Measurements from ENCODE around the gene TUBG1. TPM values are rescaled to one million over a fixed set of nuclear protein-coding genes. Genes with fewer than 3 reads are reported as not detected.
A peak's percentile ranks its signal among the peaks of the same experiment; 100 is the strongest.

Gene TUBG1
- total and polyA plus RNA-seq, 11 donors: 31.5 to 112 (median 49.3) TPM

DNA sequence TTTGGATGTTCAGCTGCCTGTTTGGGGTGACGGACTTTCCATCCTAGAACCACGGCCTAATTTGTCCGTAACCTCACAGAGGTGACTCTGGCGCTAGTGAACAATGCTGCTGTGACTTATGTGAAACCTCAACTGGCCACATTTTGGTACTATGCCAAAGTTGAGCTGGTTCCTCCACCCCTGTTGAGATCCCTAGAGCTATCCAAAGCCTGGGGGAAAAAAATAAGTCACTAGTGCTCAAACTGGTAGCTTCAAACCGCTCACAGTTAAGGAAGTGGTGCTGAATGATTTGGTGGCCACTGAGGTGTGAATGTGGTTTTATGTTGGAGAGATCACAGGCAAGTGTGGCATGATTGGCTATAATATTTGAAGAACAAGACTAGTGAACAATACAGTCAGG lies 38.3 kb downstream of the TUBG1 start:
- Histone ChIP-seq H3K4me3 (no peak overlapping the region), H3K36me3 (no peaks in the 10 kb centered on the region), H3K9me3 (no peaks in the 10 kb centered on the region), H3K27me3 (no peaks in the 10 kb centered on the region), H3K4me1 (no peaks in the 10 kb centered on the region), H3K27ac (no peak overlapping the region)
- 85 to 89% (median 87%) methylated on average over 5 of the region's 5 CpGs for WGBS, 4 donors
- DNase-seq: no peak
- intact Hi-C loops (cut with DNase I): no loop called here
- TF ChIP-seq, protein P1, sequence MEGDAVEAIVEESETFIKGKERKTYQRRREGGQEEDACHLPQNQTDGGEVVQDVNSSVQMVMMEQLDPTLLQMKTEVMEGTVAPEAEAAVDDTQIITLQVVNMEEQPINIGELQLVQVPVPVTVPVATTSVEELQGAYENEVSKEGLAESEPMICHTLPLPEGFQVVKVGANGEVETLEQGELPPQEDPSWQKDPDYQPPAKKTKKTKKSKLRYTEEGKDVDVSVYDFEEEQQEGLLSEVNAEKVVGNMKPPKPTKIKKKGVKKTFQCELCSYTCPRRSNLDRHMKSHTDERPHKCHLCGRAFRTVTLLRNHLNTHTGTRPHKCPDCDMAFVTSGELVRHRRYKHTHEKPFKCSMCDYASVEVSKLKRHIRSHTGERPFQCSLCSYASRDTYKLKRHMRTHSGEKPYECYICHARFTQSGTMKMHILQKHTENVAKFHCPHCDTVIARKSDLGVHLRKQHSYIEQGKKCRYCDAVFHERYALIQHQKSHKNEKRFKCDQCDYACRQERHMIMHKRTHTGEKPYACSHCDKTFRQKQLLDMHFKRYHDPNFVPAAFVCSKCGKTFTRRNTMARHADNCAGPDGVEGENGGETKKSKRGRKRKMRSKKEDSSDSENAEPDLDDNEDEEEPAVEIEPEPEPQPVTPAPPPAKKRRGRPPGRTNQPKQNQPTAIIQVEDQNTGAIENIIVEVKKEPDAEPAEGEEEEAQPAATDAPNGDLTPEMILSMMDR (IDR thresholded peaks at IDR 0.05): no peak
- no peak for TF ChIP-seq POLR2A (IDR thresholded peaks at IDR 0.05)
- ATAC-seq: no peak

DNA sequence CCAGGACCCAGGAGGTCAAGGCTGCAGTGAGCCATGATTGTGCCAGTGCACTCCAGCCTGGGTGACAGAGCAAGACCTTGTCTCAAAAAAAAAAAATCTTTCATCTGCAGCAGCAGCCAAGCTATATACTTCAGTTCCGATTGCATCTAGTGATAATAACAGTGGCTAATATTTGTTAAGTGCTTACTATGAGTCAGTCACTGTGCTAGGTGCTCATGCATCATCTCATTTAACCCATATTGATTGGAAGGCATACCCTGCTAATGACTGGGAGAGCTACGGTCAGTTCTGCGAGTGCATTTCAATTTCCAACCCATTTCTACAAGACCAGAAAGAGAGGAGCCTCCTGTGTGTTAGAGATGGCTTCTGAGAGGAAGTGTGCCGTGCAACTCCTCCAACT lies 41.9 kb downstream of the TUBG1 start:
- no peak for TF ChIP-seq POLR2A (IDR thresholded peaks at IDR 0.05)
- TF ChIP-seq, protein P1 (IDR thresholded peaks at IDR 0.05): no peak
- Histone ChIP-seq H3K27ac (no peak overlapping the region), H3K36me3 (no peaks in the 10 kb centered on the region), H3K4me3 (no peak overlapping the region), H3K9me3 (no peaks in the 10 kb centered on the region), H3K4me1 (peaks cover 0 to 17% (median 10%) of the 10 kb centered on the region in 12 donors), H3K27me3 (peaks cover 0 to 8% (median 0%) of the 10 kb centered on the region in 9 donors)
- no peak for ATAC-seq
- WGBS, 4 donors: 74 to 86% (median 82%) methylated on average over 4 of the region's 4 CpGs
- intact Hi-C loops (cut with DNase I): loop anchor here in 3 of 10 donors (5.0 kb wide), 2 partner anchors 34 to 39 kb away; no protein-coding TSS in a partner anchor
- DNase-seq: no peak

DNA sequence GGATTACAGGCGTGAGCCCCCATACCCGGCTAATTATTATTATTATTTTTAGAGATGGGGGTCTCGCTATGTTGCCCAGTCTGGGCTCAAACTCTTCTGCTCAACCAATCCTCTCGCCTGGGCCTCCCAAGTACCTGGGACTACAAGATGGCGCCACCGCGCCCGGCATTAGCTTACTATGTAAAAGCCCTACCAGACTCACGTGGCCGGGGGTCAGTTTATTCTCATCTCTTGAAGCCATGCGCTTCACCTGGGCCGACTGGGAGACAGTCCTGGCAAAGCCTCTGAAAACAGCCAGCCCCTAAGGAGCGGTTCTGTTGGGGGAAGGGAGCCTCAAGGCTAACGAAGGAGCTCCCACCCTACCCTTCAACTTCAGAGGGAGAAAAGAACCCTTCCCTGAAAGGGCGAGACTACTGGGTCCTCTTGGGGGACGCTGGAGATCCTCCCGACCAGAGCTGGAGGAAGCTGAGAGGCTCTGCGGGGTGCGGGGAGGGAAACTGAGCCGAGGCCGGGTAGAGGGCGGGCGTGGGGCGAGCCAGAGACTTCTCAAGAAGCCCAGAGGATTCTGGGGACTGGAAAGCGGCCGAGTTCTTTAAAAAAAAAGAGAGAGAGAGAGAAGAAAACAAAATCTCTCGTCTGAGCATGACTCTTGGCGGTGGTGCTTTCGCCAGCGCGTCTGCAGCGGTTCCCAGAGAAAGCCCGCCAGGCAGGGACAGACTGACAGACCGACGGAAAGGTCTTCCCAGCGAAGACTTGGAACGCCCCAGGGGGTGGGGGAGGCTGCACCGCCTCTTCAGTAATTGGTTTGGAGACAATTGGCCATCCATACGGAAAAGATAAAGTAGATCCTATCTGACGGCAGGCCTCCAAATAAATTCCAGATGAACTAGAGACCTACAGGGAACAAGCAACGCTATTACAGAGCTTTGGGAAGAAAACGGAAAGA lies 44.0 kb downstream of the TUBG1 start:
- ATAC-seq: peak; percentile 57 to 83 (median 80)
- intact Hi-C loops (cut with DNase I): loop anchor here in 3 of 10 donors (5.0 kb wide), 2 partner anchors 36 to 41 kb away; no protein-coding TSS in a partner anchor

More for the DNA sequence above, 44.0 kb downstream of the TUBG1 start:
- peak overlapping the region in 11 of 12 donors; percentile 17 to 60 (median 47) for H3K4me3 ChIP-seq
- peak; percentile 61 to 81 (median 72) for DNase-seq
- H3K4me1 ChIP-seq: peaks cover 0 to 17% (median 10%) of the 10 kb centered on the region in 12 donors
- no peaks in the 10 kb centered on the region for H3K36me3 ChIP-seq
- no peak for TF ChIP-seq POLR2A (IDR thresholded peaks at IDR 0.05)
- TF ChIP-seq, protein P1 (IDR thresholded peaks at IDR 0.05): no peak
- peak overlapping the region; percentile 36 to 90 (median 74) for H3K27ac ChIP-seq
- WGBS, 4 donors: 27 to 31% (median 27%) methylated on average over 41 to 42 of the region's 42 CpGs
- H3K27me3 ChIP-seq: peaks cover 0 to 8% (median 0%) of the 10 kb centered on the region in 9 donors
- H3K9me3 ChIP-seq: no peaks in the 10 kb centered on the region

Measured in heart left ventricle (tissue), 16 donors.